Ascending aorta (tissue), 2 donors: Measurements from ENCODE around the gene TPSG1. TPM values are rescaled to one million over a fixed set of nuclear protein-coding genes. Genes with fewer than 3 reads are reported as not detected.
A peak's percentile ranks its signal among the peaks of the same experiment; 100 is the strongest.
"Not testable (repeated sequence)": the region's sequence is repeated elsewhere in the genome, so short reads cannot be mapped to it uniquely, and the experiment has no call there.

Experiments used
- DNase-seq, 2 donors: peaks; one replicate each; pipeline ENCODE4 v3.0.0-alpha.2; 2019; ENCODE audit warnings: low spot score in 2 of 2
- H3K27ac ChIP-seq, 2 donors: fragments of 200-600 bp; sonication (generic); one replicate each; pipeline ENCODE4 v1.5.1; 2016 to 2017; ENCODE audit warnings: mild to moderate bottlenecking in 1 of 2
- H3K27me3 ChIP-seq: fragments of 200-600 bp; sonication (generic); one replicate; pipeline ENCODE4 v1.5.1; 2017
- H3K36me3 ChIP-seq, 2 donors: fragments of 200-600 bp; sonication (generic); one replicate each; pipeline ENCODE4 v1.5.1; 2016
- H3K4me1 ChIP-seq, 2 donors: fragments of 200-600 bp; sonication (generic); one replicate each; pipeline ENCODE4 v1.5.1; 2016 to 2017; ENCODE audit warnings: mild to moderate bottlenecking in 1 of 2
- H3K4me3 ChIP-seq, 2 donors: fragments of 200-600 bp; sonication (generic); one replicate each; pipeline ENCODE4 v1.5.1; 2016 to 2017; ENCODE audit warnings: mild to moderate bottlenecking in 1 of 2
- H3K9me3 ChIP-seq, 2 donors: fragments of 200-600 bp; sonication (generic); one replicate each; pipeline ENCODE4 v1.5.1; 2016
- CTCF ChIP-seq, 3 experiments: fragments of 200-600 bp in 2 of 3; fragments of 450-650 bp in 1 of 3; sonication (generic) in 2 of 3; IDR thresholded peaks; one replicate each; pipeline ENCODE4 v1.5.1; 2016 to 2019; ENCODE audit warnings: antibody characterized with exemption in 3 of 3, mild to moderate bottlenecking in 1 of 3, moderate library complexity in 1 of 3
- intact Hi-C: fragments of 100-400 bp; cut with DNase I; formaldehyde crosslinking; loops from one replicate; pipeline ENCODE4 v1.15.1; 2023
- total RNA-seq: library from RNA; depleted of rRNA; stranded (reverse); fragments of >200 nt; gene quantifications from one replicate; pipeline ENCODE4 v1.1.0, GENCODE V29; 2016

The TPSG1 gene
- total RNA-seq, 1 donor from 2014 or later, result not detected

- H3K9me3 ChIP-seq, result no peaks in the 10 kb centered on the region
- no peak overlapping the region for H3K27ac ChIP-seq
- intact Hi-C loops, result loop anchor here (2.0 kb wide), 1 partner anchor 141 kb away; no protein-coding TSS in a partner anchor
- H3K36me3 ChIP-seq, result no peaks in the 10 kb centered on the region
- no peak for TF ChIP-seq CTCF (IDR thresholded peaks at IDR 0.05)
- H3K27me3 ChIP-seq, result no peaks in the 10 kb centered on the region
- no peak overlapping the region for H3K4me3 ChIP-seq
- no peak for DNase-seq
- no peaks in the 10 kb centered on the region for H3K4me1 ChIP-seq
Observed at GRCh38 chr16:1195393-1195666, 29.7 kb downstream of the TPSG1 start.

- Histone ChIP-seq H3K27ac (no peak overlapping the region), H3K27me3 (no peaks in the 10 kb centered on the region), H3K4me3 (no peak overlapping the region), H3K36me3 (no peaks in the 10 kb centered on the region), H3K4me1 (no peaks in the 10 kb centered on the region), H3K9me3 (no peaks in the 10 kb centered on the region)
- intact Hi-C loops, result loop anchor here (1.0 to 2.0 kb wide), 2 partner anchors 89 to 140 kb away; no protein-coding TSS in a partner anchor
- TF ChIP-seq CTCF (IDR thresholded peaks at IDR 0.05), result peak; percentile 91 to 97 (median 93)
- DNase-seq, result no peak
Observed at GRCh38 chr16:1194665-1195392, 30.2 kb downstream of the TPSG1 start.

GRCh38 chr16:1193825-1194581 lies 31.1 kb downstream of the TPSG1 start:
- H3K4me3 ChIP-seq, result no peak overlapping the region
- DNase-seq, result no peak
- H3K36me3 ChIP-seq, result no peaks in the 10 kb centered on the region
- no peaks in the 10 kb centered on the region for H3K9me3 ChIP-seq
- H3K4me1 ChIP-seq, result no peaks in the 10 kb centered on the region
- no peaks in the 10 kb centered on the region for H3K27me3 ChIP-seq
- H3K27ac ChIP-seq, result no peak overlapping the region
- intact Hi-C loops, result loop anchor here (1.0 to 2.0 kb wide), 2 partner anchors 88 to 139 kb away; no protein-coding TSS in a partner anchor
- no peak for TF ChIP-seq CTCF (IDR thresholded peaks at IDR 0.05)

GRCh38 chr16:1193143-1193824 lies 31.8 kb downstream of the TPSG1 start:
- no peak for TF ChIP-seq CTCF (IDR thresholded peaks at IDR 0.05)
- Histone ChIP-seq H3K27ac (no peak overlapping the region), H3K4me1 (no peaks in the 10 kb centered on the region), H3K27me3 (no peaks in the 10 kb centered on the region), H3K4me3 (no peak overlapping the region), H3K36me3 (no peaks in the 10 kb centered on the region), H3K9me3 (no peaks in the 10 kb centered on the region)
- intact Hi-C loops, result no loop called here
- DNase-seq, result no peak

- Histone ChIP-seq H3K27ac (no peak overlapping the region), H3K4me3 (no peak overlapping the region), H3K4me1 (no peaks in the 10 kb centered on the region), H3K36me3 (no peaks in the 10 kb centered on the region), H3K27me3 (no peaks in the 10 kb centered on the region), H3K9me3 (no peaks in the 10 kb centered on the region)
- no peak for DNase-seq
- intact Hi-C loops, result no loop called here
- no peak for TF ChIP-seq CTCF (IDR thresholded peaks at IDR 0.05)
Observed at GRCh38 chr16:1192384-1193073, 32.5 kb downstream of the TPSG1 start.

- intact Hi-C loops, H3K4me1 ChIP-seq, H3K9me3 ChIP-seq, H3K4me3 ChIP-seq, DNase-seq, H3K27ac ChIP-seq, H3K27me3 ChIP-seq, H3K36me3 ChIP-seq: not testable (repeated sequence)
Observed at GRCh38 chr16:1190789-1191188, 34.3 kb downstream of the TPSG1 start.
